ENCODE data around the gene CASP9.
"Not testable (repeated sequence)": the region's sequence is repeated elsewhere in the genome, so short reads cannot be mapped to it uniquely, and the experiment has no call there.

CASP9 gene

GRCh38 chr1:15479654-15480347 lies 44.2 kb downstream of the CASP9 start:
- H3K27ac ChIP-seq, result no peak overlapping the region
- no peak overlapping the region for H3K4me3 ChIP-seq (ENCODE audit: low read depth in 1 of 2, low read length in 1 of 2)
- no peaks in the 10 kb centered on the region for H3K27me3 ChIP-seq
- H3K36me3 ChIP-seq, result no peaks in the 10 kb centered on the region
- no peaks in the 10 kb centered on the region for H3K4me1 ChIP-seq (ENCODE audit: control insufficient read depth in 1 of 2, insufficient read depth in 1 of 2, low read depth in 1 of 2, low read length in 1 of 2)
- TF ChIP-seq CTCF (IDR thresholded peaks at IDR 0.05), result no peak
- no peaks in the 10 kb centered on the region for H3K9me3 ChIP-seq

DNA sequence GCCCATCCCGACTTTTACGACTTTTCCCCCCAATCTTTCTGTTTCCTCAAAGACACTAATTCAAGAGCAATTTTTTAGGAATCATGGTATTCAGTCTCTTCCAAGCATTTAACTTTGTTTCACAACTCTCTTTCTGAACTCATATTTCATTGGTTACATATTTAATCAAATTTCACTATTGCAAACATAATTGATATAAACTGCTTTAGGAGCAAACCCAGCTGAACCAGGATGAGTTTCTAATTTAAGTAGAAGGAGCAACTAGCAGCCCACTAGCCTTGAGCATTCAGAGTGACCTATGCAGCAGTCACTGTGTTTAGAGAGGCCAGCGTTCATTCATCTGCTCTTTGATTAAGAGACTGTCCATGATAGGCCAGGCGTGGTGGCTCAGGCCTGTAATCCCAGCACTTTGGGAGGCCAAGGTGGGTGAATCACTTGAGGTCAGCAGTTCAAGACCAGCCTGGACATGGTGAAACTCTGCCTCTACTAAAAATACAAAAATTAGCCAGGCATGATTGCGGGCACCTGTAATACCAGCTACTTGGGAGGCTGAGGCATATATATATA lies 46.3 kb downstream of the CASP9 start:
- H3K27ac ChIP-seq, result no peak overlapping the region
- no peaks in the 10 kb centered on the region for H3K36me3 ChIP-seq
- no peak overlapping the region for H3K4me3 ChIP-seq (ENCODE audit: low read depth in 1 of 2, low read length in 1 of 2)
- TF ChIP-seq CTCF (IDR thresholded peaks at IDR 0.05), result no peak
- H3K27me3 ChIP-seq, result no peaks in the 10 kb centered on the region
- H3K9me3 ChIP-seq, result no peaks in the 10 kb centered on the region
- H3K4me1 ChIP-seq (ENCODE audit: control insufficient read depth in 1 of 2, insufficient read depth in 1 of 2, low read depth in 1 of 2, low read length in 1 of 2), result no peaks in the 10 kb centered on the region

- no peak overlapping the region for H3K4me3 ChIP-seq (ENCODE audit: low read depth in 1 of 2, low read length in 1 of 2)
- no peaks in the 10 kb centered on the region for H3K9me3 ChIP-seq
- H3K4me1 ChIP-seq (ENCODE audit: control insufficient read depth in 1 of 2, insufficient read depth in 1 of 2, low read depth in 1 of 2, low read length in 1 of 2), result no peaks in the 10 kb centered on the region
- no peak overlapping the region for H3K27ac ChIP-seq
- no peaks in the 10 kb centered on the region for H3K27me3 ChIP-seq
- H3K36me3 ChIP-seq, result no peaks in the 10 kb centered on the region
- no peak for TF ChIP-seq CTCF (IDR thresholded peaks at IDR 0.05)
Measured at GRCh38 chr1:15476927-15477326, 47.1 kb downstream of the CASP9 start.

DNA sequence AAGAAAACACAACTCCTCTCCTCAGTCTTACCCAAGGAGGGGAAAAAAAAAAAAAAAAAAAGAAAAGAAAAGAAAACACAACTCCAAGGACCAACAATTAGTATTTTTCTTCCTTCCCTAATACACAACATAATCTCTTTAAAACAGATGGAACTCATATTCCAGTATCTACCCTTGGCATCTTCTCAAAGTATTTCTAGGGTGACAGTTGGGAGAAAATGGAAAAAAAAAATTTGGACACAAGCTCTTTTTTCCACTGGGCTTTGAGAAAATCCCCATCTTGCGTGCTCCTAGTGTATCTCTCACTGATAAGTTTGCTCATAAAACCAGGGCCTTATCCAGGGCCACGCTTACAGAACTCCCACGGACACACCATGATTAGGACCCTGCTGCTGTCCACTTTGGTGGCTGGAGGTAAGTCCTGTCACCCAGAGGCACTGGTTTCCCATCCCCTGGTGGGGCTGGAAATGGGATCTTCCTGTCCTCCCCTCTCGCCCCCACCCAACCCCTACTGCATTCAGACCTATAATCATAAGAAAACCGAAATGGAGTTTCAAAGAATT lies 48.2 kb downstream of the CASP9 start, which contains the start of gene CELA2B:
Gene CELA2B (plus strand): TSS at position 353 of the 563 bp plus-strand sequence. CDS start 22 bp downstream, at position 375.
- no peak for TF ChIP-seq CTCF (IDR thresholded peaks at IDR 0.05)
- no peak within 1 kb of the TSS for H3K4me3 ChIP-seq (ENCODE audit: low read depth in 1 of 2, low read length in 1 of 2)
- no peaks in the 10 kb centered on the region for H3K4me1 ChIP-seq (ENCODE audit: control insufficient read depth in 1 of 2, insufficient read depth in 1 of 2, low read depth in 1 of 2, low read length in 1 of 2)
- no peaks in the 10 kb centered on the region for H3K36me3 ChIP-seq
- H3K9me3 ChIP-seq, result no peaks in the 10 kb centered on the region
- H3K27ac ChIP-seq, result no peak within 1 kb of the TSS
- H3K27me3 ChIP-seq, result no peaks in the 10 kb centered on the region

- no peak overlapping the region for H3K4me3 ChIP-seq (ENCODE audit: low read depth in 1 of 2, low read length in 1 of 2)
- H3K36me3 ChIP-seq, result no peaks in the 10 kb centered on the region
- TF ChIP-seq CTCF (IDR thresholded peaks at IDR 0.05), result no peak
- no peaks in the 10 kb centered on the region for H3K9me3 ChIP-seq
- H3K27ac ChIP-seq, result no peak overlapping the region
- no peaks in the 10 kb centered on the region for H3K27me3 ChIP-seq
- H3K4me1 ChIP-seq (ENCODE audit: control insufficient read depth in 1 of 2, insufficient read depth in 1 of 2, low read depth in 1 of 2, low read length in 1 of 2), result no peaks in the 10 kb centered on the region
Measured at GRCh38 chr1:15472587-15472986, 51.4 kb downstream of the CASP9 start.

GRCh38 chr1:15471723-15472122 lies 52.3 kb downstream of the CASP9 start:
- H3K4me3 ChIP-seq (ENCODE audit: low read depth in 1 of 2, low read length in 1 of 2); H3K4me1 ChIP-seq (ENCODE audit: control insufficient read depth in 1 of 2, insufficient read depth in 1 of 2, low read depth in 1 of 2, low read length in 1 of 2); H3K27ac ChIP-seq; H3K9me3 ChIP-seq; H3K36me3 ChIP-seq; H3K27me3 ChIP-seq: not testable (repeated sequence)

DNA sequence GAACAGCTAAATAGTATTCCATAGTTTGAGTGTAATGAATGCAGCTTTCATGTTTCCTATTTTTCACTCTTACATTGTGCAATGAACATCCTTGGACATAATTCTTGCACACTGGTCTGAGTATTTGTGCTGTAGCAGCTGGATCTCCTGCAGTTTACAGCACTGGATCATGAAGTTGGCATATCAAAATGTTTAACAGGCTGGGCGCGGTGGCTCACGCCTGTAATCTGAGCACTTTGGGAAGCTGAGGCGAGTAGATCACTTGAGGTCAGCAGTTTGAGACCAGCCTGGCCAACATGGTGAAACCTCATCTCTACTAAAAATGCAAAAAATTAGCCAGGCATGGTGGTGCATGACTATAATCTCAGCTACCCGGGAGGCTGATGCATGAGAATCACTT lies 52.9 kb downstream of the CASP9 start:
- H3K4me3 ChIP-seq (ENCODE audit: low read depth in 1 of 2, low read length in 1 of 2); H3K27me3 ChIP-seq; H3K36me3 ChIP-seq; H3K27ac ChIP-seq; H3K9me3 ChIP-seq; H3K4me1 ChIP-seq (ENCODE audit: control insufficient read depth in 1 of 2, insufficient read depth in 1 of 2, low read depth in 1 of 2, low read length in 1 of 2): not testable (repeated sequence)

GRCh38 chr1:15469821-15470448 lies 54.1 kb downstream of the CASP9 start:
- not testable (repeated sequence) for H3K9me3 ChIP-seq; H3K27me3 ChIP-seq; H3K36me3 ChIP-seq; H3K4me3 ChIP-seq (ENCODE audit: low read depth in 1 of 2, low read length in 1 of 2); H3K27ac ChIP-seq; H3K4me1 ChIP-seq (ENCODE audit: control insufficient read depth in 1 of 2, insufficient read depth in 1 of 2, low read depth in 1 of 2, low read length in 1 of 2)
